NCI-H2227 (cell line): ENCODE data around the gene NPDC1.
"Not testable (repeated sequence)": the region's sequence is repeated elsewhere in the genome, so short reads cannot be mapped to it uniquely, and the experiment has no call there.

Source experiments
- DNase-seq: peaks from one replicate; lab custom pipeline; 2025; ENCODE audit not compliant: unreplicated experiment; lab: John Stamatoyannopoulos, UW

Gene NPDC1

GRCh38 chr9:137041124-137041523 lies 4.9 kb downstream of the NPDC1 start:
- peak; percentile 81 for DNase-seq

- no peak for DNase-seq
These were observed 5.4 kb downstream of the NPDC1 start for GRCh38 chr9:137040568-137040967.

GRCh38 chr9:137039611-137040366 lies 6.2 kb downstream of the NPDC1 start:
- no peak for DNase-seq

GRCh38 chr9:137038916-137039315 lies 7.1 kb downstream of the NPDC1 start:
- no peak for DNase-seq

DNA sequence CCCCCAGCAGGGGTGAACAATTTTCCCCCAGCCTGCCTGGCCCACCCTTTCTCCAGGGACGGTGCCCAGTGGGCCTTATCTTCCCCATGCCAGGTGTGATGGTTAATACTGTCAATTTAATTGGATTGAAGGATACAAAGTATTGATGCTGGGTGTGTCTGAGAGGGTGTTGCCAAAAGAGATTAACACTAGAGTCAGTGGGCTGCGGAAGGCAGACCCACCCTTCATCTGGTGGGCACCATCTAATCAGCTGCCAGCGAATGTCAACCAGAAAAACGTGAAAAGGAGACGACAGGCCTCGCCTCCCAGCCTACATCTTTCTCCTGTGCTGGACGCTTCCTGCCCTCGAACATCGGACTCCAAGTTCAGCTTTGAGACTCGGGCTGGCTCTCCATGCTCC lies 8.5 kb downstream of the NPDC1 start:
- no peak for DNase-seq

DNA sequence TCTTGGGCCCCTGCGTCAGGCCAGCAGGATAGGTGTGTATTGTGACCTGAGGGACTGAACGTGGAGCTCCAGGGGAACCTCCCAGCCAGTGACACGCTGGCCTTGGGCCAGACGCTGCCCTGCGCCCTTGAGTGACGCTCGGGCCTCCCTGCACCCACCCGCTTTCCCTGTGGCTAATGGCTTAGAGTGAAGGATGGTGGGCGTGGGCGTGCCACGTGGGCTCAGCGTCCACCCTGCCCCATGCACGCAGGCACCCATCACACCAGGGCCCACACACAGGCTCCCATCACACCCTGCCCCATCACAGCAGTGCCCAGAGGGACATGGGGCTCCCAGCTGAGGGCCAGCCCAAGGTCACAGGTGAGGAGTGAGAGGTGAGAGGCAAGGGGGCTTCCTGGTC lies 8.9 kb downstream of the NPDC1 start:
- DNase-seq: no peak

DNA sequence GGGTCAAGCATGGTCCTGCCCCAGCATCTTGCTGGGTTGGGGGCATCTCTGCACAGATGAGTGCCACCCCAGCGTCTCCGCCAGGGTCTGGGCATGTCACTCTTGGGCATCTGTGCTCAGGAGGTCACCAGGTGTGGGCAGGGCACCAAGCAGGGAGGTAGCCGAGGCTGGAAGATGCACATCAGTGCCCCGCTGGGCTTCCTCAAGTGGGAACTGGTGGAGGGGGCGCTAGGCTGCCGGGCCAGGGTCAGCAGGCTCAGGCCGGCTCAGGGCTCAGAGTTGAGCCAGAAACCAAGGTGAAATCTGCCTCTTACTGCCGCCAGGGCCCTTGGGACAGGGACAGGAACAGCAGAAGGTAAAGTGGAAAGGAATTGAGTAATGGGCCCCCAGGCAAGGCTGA lies 10.0 kb downstream of the NPDC1 start:
- no peak for DNase-seq

GRCh38 chr9:137035507-137035834 lies 10.5 kb downstream of the NPDC1 start:
- no peak for DNase-seq

- peak; percentile 86 for DNase-seq
These were observed 11.1 kb downstream of the NPDC1 start for GRCh38 chr9:137034709-137035506.

DNA sequence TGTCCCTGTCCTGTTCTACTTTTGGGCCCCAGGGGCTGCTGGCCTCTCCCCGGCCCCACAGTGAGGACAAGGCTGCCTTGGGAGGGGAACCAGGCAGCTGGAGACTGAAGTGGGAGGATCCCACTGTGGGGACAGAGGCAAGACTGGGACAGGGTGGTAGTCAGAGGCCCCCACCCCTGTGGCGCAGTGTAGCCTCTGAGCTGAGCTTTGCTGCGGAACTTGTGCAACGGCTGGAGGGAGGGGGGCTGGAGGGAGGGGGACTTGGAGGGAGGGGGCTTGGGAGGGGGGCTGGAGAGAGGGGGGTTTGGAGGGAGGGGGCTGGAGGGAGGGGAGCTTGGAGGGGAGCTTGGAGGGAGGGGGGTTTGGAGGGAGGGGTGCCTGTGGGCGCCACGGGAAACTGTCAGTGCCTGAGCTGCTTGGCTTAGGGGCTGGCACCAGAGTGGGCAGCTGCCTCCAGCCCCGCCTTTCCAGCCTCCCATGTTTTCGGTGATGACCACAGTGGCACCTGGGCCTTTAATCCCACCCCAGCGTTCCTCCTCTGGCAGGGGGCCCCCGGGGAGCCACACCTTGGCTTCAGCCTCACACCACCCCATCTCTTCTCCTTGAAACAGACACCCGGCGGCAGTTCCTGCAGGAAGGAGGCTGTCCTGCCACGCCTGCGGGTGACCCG lies 11.8 kb downstream of the NPDC1 start:
- DNase-seq: no peak

- not testable (repeated sequence) for DNase-seq
These were observed 12.5 kb downstream of the NPDC1 start for GRCh38 chr9:137033481-137033880.

- DNase-seq: no peak
These were observed 13.1 kb downstream of the NPDC1 start for GRCh38 chr9:137032858-137033257.

- no peak for DNase-seq
These were observed 13.9 kb downstream of the NPDC1 start, which contains the start of gene FUT7 for GRCh38 chr9:137031904-137032640. FUT7 (minus strand) TSS chr9:137032088; CDS start chr9:137031991, 97 bp downstream.

DNA sequence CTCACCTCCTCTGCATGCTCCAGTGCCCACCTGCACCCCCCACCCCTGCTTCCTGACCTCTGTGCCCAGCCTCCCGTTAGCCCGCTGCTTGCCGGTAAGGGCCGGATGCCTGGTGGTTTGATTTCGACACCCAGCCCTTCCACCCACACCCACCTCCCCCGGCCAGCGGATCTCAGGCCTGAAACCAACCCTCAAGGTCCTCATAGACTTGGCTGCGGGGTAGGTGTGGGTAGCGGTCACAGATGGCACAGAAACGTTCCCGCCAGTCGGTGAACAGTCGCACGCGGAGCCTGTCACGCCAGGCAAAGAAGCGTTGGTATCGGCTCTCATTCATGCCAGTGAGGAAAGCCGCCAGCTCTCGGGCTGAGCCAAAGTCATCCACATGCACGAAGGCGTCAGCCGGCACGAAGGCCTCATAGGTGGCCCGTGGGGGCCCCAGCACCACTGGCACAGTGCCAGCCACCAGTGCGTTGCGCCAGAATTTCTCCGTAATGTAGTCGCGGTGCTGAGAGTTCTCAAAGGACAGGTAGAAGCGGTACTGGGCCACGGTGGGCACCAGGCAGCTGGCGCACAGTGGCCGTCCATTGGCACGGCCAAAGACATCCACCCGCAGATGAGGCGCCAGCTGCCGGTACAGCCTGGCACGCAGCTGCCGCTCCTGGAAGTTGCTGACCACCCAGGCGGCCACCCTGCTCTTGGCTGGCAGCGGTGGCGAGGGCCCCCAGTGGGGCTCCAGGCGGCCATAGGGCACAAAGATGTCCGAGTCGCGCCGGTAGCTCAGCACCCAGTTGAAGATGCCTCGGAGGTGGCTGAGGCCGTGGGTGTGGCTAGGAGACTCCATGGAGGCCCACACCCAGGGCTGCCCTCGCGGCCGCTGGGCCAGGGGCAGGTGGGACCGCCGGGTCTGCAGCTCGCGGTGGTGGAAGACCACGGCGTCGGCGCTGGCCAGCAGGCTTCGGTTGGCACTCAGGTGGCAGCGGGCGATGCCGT lies 15.1 kb downstream of the NPDC1 start:
- no peak for DNase-seq

DNA sequence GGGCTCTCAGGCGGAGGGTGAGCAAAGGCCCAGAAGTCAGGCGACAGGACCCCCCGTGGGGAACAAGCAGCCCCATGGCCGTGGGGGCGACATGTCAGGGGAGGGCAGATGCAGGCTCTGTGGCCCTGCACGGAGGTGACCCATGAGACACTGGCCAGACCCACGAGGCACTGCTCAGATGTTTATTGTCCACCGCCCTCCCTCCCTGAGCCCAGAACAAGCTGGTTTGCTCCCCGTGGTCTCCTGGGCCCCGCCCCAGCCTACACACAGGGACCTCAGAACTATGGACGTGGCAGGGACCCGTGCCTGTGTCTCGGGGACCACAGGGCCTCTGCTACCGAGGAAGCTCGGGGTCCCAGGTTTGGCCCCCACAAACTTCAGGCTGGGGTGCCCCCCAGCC lies 16.0 kb downstream of the NPDC1 start:
- DNase-seq: no peak

DNA sequence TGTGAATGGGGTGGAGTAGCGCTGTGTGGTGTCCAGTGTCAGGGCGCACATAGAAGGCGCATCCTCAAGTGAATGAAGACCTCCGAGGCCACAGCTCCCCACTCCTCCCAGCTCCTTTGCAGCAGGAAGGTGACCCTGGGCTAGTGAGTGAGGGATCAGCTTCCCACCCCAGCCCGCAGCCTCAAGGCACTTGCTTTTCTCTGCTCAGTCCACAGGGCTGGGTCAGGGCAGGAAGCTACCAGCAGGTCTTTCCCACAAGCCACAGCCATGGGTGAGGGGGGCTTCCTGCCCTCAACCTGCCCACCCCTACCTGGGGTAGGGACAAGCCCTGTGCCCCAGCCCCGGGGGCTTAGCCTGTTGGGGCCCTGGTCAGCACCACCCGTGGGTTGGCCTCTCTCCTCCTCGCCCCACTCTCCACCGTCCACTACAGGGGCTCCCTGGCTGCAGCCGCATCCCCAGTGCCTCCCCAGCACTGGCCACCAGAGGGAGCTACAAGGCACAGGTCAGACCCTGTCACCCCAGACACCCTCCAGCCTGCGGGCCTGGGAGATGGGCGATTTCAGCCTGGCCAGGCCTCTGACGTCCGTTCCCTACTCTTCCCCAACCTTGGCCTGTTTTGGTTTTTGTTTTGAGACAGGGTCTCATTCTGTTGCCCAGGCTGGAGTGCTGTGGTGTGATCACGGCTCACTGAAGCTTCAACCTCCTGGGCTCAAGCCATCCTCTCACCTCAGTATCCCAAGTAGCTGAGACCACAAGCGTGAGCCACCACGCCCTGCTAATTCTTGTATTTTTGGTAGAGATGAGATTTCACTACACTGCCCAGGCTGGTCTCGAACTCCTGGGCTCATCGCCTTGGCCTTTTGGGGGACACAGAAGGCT lies 16.7 kb downstream of the NPDC1 start:
- DNase-seq: peak; percentile 63

- DNase-seq: peak; percentile 73
These were observed 17.5 kb downstream of the NPDC1 start for GRCh38 chr9:137028263-137029057.
